ENCODE results near the gene CDKL1.

GRCh38 chr14:50366115-50366514, 30.6 kb downstream of the CDKL1 start:
- TF ChIP-seq, protein P1, sequence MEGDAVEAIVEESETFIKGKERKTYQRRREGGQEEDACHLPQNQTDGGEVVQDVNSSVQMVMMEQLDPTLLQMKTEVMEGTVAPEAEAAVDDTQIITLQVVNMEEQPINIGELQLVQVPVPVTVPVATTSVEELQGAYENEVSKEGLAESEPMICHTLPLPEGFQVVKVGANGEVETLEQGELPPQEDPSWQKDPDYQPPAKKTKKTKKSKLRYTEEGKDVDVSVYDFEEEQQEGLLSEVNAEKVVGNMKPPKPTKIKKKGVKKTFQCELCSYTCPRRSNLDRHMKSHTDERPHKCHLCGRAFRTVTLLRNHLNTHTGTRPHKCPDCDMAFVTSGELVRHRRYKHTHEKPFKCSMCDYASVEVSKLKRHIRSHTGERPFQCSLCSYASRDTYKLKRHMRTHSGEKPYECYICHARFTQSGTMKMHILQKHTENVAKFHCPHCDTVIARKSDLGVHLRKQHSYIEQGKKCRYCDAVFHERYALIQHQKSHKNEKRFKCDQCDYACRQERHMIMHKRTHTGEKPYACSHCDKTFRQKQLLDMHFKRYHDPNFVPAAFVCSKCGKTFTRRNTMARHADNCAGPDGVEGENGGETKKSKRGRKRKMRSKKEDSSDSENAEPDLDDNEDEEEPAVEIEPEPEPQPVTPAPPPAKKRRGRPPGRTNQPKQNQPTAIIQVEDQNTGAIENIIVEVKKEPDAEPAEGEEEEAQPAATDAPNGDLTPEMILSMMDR (IDR thresholded peaks at IDR 0.05) = no peak
- no peak for TF ChIP-seq EZH2 (IDR thresholded peaks at IDR 0.05)
